WTC11 (cell line): Measurements from ENCODE around the gene C4orf50. TPM values are rescaled to one million over a fixed set of nuclear protein-coding genes. Genes with fewer than 3 reads are reported as not detected.

Source experiments
- ATAC-seq: fragments of 200-7000 bp; cut with Tn5 transposase; 2 replicates; pipeline ENCODE4 v1.10.0; 2021; ENCODE audit warnings: mild to moderate bottlenecking, moderate library complexity
- CTCF ChIA-PET: fragments of 300-600 bp; sonication (Branson Sonifier 250); formaldehyde crosslinking; loops from one replicate; lab custom pipeline; 2021; ENCODE audit warnings: antibody characterized with exemption; lab: Charles Lee
- POLR2A ChIA-PET: fragments of 350-600 bp; sonication (Branson Sonifier 250); formaldehyde crosslinking; loops from one replicate; lab custom pipeline; 2021; ENCODE audit warnings: antibody characterized with exemption; lab: Charles Lee
- DNase-seq: peaks from one replicate; pipeline ENCODE4 v3.0.0; 2021; ENCODE audit warnings: low spot score
- H3K27ac Mint-ChIP-seq: 2 replicates; pipeline ENCODE4 v1.8.0; 2021; ENCODE audit warnings: mixed read lengths
- H3K27me3 Mint-ChIP-seq: 2 replicates; pipeline ENCODE4 v1.8.0; 2021; ENCODE audit warnings: low read depth, mild to moderate bottlenecking, moderate library complexity, mixed read lengths
- H3K36me3 Mint-ChIP-seq: 2 replicates; pipeline ENCODE4 v1.8.0; 2021; ENCODE audit warnings: mixed read lengths
- H3K4me1 Mint-ChIP-seq: 2 replicates; pipeline ENCODE4 v1.8.0; 2022; ENCODE audit warnings: mixed read lengths
- H3K4me3 Mint-ChIP-seq: 2 replicates; pipeline ENCODE4 v1.8.0; 2021; ENCODE audit warnings: mild to moderate bottlenecking, moderate library complexity, mixed read lengths
- H3K9me3 Mint-ChIP-seq: 2 replicates; pipeline ENCODE4 v1.8.0; 2021; ENCODE audit warnings: mixed read lengths
- CBFB ChIP-seq: sonication (generic); formaldehyde crosslinking; IDR thresholded peaks from 2 replicates; pipeline ENCODE4 v1.8.1; 2022; ENCODE audit warnings: mild to moderate bottlenecking, low read depth, missing genetic modification reagents
- ELF4 ChIP-seq: sonication (generic); formaldehyde crosslinking; IDR thresholded peaks from 2 replicates; pipeline ENCODE4 v1.8.1; 2022; ENCODE audit warnings: low read depth, mild to moderate bottlenecking, moderate library complexity, missing genetic modification reagents
- GRHL2 ChIP-seq: fragments of 250-450 bp; sonication (Bioruptor Pico); IDR thresholded peaks from 2 replicates; pipeline ENCODE4 v1.8.0; 2022; ENCODE audit warnings: mild to moderate bottlenecking, moderate library complexity; ENCODE audit not compliant: insufficient replicate concordance, severe bottlenecking
- HMGA2 ChIP-seq: fragments of 250-450 bp; sonication (Bioruptor Pico); IDR thresholded peaks from 2 replicates; pipeline ENCODE4 v1.4.0; 2021; ENCODE audit warnings: mild to moderate bottlenecking, moderate library complexity
- HMGXB4 ChIP-seq: sonication (generic); formaldehyde crosslinking; IDR thresholded peaks from 2 replicates; pipeline ENCODE4 v1.8.1; 2023; ENCODE audit warnings: mild to moderate bottlenecking, moderate library complexity, missing genetic modification reagents
- KAT7 ChIP-seq: sonication (generic); formaldehyde crosslinking; IDR thresholded peaks from 2 replicates; pipeline ENCODE4 v1.8.1; 2023; ENCODE audit warnings: missing genetic modification reagents, mild to moderate bottlenecking, borderline replicate concordance
- MLX ChIP-seq: sonication (generic); formaldehyde crosslinking; IDR thresholded peaks from 2 replicates; pipeline ENCODE4 v1.8.1; 2023; ENCODE audit warnings: mild to moderate bottlenecking, missing genetic modification reagents, moderate library complexity
- MXD4 ChIP-seq: fragments of 250-450 bp; sonication (Bioruptor Pico); IDR thresholded peaks from 2 replicates; pipeline ENCODE4 v1.8.0; 2021; ENCODE audit warnings: mild to moderate bottlenecking, moderate library complexity, borderline replicate concordance
- OVOL2 ChIP-seq: fragments of 250-450 bp; sonication (Bioruptor Pico); IDR thresholded peaks from 2 replicates; pipeline ENCODE4 v1.9.0; 2021; ENCODE audit warnings: mild to moderate bottlenecking, borderline replicate concordance
- PREB ChIP-seq: sonication (generic); formaldehyde crosslinking; IDR thresholded peaks from 2 replicates; pipeline ENCODE4 v1.8.1; 2022; ENCODE audit warnings: mild to moderate bottlenecking, missing genetic modification reagents, moderate library complexity, borderline replicate concordance
- RELA ChIP-seq: sonication (generic); formaldehyde crosslinking; IDR thresholded peaks from 2 replicates; pipeline ENCODE4 v1.8.1; 2022; ENCODE audit warnings: missing genetic modification reagents, mild to moderate bottlenecking, borderline replicate concordance
- ZBTB21 ChIP-seq: sonication (generic); formaldehyde crosslinking; IDR thresholded peaks from 2 replicates; pipeline ENCODE4 v1.8.1; 2023; ENCODE audit warnings: mild to moderate bottlenecking, missing genetic modification reagents, borderline replicate concordance
- ZNF121 ChIP-seq: sonication (generic); formaldehyde crosslinking; IDR thresholded peaks from 2 replicates; pipeline ENCODE4 v1.8.0; 2023; ENCODE audit warnings: missing genetic modification reagents
- ZNF317 ChIP-seq: sonication (generic); formaldehyde crosslinking; IDR thresholded peaks from 2 replicates; pipeline ENCODE4 v1.8.1; 2023; ENCODE audit warnings: low read depth, mild to moderate bottlenecking, moderate library complexity, missing genetic modification reagents, borderline replicate concordance
- ZNF671 ChIP-seq: fragments of 250-450 bp; sonication (Bioruptor Pico); IDR thresholded peaks from 2 replicates; pipeline ENCODE4 v1.8.0; 2021; ENCODE audit warnings: mild to moderate bottlenecking
- total RNA-seq: library from RNA; stranded (reverse); gene quantifications from 3 replicates; pipeline ENCODE4 v1.2.3, GENCODE V29; 2021
- TF ChIP-seq, protein P1 (sequence below): sonication (generic); formaldehyde crosslinking; IDR thresholded peaks from 2 replicates; pipeline ENCODE4 v1.8.0; 2022; ENCODE audit warnings: missing genetic modification reagents
- TF ChIP-seq, protein P2 (sequence below): fragments of 250-450 bp; sonication (Bioruptor Pico); IDR thresholded peaks from 2 replicates; pipeline ENCODE4 v2.1.2; 2022; ENCODE audit warnings: mild to moderate bottlenecking, moderate library complexity

Gene C4orf50
- total RNA-seq, 1 experiment from 2014 or later: 0.17 TPM

- Mint-ChIP-seq H3K36me3 (no peaks in the 10 kb centered on the region), H3K9me3 (no peaks in the 10 kb centered on the region), H3K27me3 (no peaks in the 10 kb centered on the region), H3K27ac (no peak overlapping the region), H3K4me3 (no peak overlapping the region), H3K4me1 (0 out of 2 replicates have a peak, but pooled peaks cover 3% of the 10 kb centered on the region)
- POLR2A ChIA-PET: no interaction called here
- TF ChIP-seq MXD4 (CRISPR knock-in tag) (no peak), OVOL2 (CRISPR knock-in tag) (no peak), PREB (CRISPR knock-in tag) (no peak)
- DNase-seq: no peak
- CTCF ChIA-PET: interaction anchor here (1.3 to 1.4 kb wide), 2 partner anchors 14 to 45 kb away, joined by 4 read pairs; no protein-coding TSS in a partner anchor
- ATAC-seq: no peak
Observed at GRCh38 chr4:6043843-6044242, 25.6 kb upstream of the C4orf50 start.

- CTCF ChIA-PET: interaction anchor here (1.4 kb wide), 1 partner anchor 14 kb away, joined by 4 read pairs; no protein-coding TSS in a partner anchor
- H3K4me1 Mint-ChIP-seq: 0 out of 2 replicates have a peak, but pooled peaks cover 3% of the 10 kb centered on the region
- ATAC-seq (no peak), DNase-seq (no peak)
- no peaks in the 10 kb centered on the region for H3K27me3 Mint-ChIP-seq
- POLR2A ChIA-PET: no interaction called here
- no peaks in the 10 kb centered on the region for H3K9me3 Mint-ChIP-seq
- no peaks in the 10 kb centered on the region for H3K36me3 Mint-ChIP-seq
- TF ChIP-seq ELF4 (CRISPR knock-in tag) (no peak), ZNF121 (CRISPR knock-in tag) (no peak), KAT7 (CRISPR knock-in tag) (no peak), CBFB (CRISPR knock-in tag) (no peak), ZNF671 (CRISPR knock-in tag) (no peak), RELA (CRISPR knock-in tag) (no peak), HMGXB4 (CRISPR knock-in tag) (no peak), ZBTB21 (CRISPR knock-in tag) (no peak)
- TF ChIP-seq, protein P1, sequence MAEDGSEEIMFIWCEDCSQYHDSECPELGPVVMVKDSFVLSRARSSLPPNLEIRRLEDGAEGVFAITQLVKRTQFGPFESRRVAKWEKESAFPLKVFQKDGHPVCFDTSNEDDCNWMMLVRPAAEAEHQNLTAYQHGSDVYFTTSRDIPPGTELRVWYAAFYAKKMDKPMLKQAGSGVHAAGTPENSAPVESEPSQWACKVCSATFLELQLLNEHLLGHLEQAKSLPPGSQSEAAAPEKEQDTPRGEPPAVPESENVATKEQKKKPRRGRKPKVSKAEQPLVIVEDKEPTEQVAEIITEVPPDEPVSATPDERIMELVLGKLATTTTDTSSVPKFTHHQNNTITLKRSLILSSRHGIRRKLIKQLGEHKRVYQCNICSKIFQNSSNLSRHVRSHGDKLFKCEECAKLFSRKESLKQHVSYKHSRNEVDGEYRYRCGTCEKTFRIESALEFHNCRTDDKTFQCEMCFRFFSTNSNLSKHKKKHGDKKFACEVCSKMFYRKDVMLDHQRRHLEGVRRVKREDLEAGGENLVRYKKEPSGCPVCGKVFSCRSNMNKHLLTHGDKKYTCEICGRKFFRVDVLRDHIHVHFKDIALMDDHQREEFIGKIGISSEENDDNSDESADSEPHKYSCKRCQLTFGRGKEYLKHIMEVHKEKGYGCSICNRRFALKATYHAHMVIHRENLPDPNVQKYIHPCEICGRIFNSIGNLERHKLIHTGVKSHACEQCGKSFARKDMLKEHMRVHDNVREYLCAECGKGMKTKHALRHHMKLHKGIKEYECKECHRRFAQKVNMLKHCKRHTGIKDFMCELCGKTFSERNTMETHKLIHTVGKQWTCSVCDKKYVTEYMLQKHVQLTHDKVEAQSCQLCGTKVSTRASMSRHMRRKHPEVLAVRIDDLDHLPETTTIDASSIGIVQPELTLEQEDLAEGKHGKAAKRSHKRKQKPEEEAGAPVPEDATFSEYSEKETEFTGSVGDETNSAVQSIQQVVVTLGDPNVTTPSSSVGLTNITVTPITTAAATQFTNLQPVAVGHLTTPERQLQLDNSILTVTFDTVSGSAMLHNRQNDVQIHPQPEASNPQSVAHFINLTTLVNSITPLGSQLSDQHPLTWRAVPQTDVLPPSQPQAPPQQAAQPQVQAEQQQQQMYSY (CRISPR knock-in tag): no peak
- H3K4me3 Mint-ChIP-seq: no peak overlapping the region
- H3K27ac Mint-ChIP-seq: no peak overlapping the region
Observed at GRCh38 chr4:6043188-6043587, 25.0 kb upstream of the C4orf50 start.

DNA sequence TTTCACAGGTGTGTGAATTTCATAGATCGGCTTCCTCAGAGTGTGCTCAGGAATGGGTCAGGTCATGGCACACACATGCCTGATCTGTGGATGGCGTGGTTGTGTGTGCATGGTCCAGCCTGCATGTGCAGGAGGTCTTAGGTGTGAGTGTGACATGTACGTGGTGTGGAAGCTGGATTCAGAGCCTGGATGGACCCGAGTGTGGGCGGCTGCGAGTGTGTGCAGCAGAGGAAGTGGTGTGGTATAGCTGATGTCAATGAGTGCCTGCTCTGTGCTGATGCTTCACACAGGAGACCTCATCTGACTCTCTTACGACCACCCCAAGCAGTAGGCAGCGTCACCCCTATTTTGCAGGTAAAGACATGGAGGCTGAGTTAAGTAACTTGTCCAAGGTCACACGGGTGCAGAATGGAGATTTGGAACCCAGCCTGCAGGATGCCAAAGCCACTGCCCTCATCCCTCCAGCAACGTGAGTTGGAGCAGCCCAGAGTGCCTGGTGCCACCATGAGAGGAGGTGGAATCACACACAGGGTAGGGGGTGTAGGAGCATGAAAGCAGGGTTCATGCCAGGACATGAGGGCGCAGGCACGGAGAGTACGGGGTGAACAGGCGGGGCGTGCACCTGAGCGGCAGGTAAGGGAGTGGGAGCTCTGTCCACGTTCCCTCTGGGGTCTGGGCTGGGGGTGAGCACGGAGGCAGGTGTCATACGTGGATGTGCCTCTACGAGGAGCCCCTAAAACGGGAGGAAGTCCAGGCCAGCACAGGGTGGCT is 24.2 kb upstream of the C4orf50 start:
- ChIA-PET CTCF (interaction anchor here (1.0 to 1.4 kb wide), 2 partner anchors 13 to 45 kb away, joined by 3 to 4 read pairs; no protein-coding TSS in a partner anchor), POLR2A (no interaction called here)
- Mint-ChIP-seq H3K4me1 (0 out of 2 replicates have a peak, but pooled peaks cover 3% of the 10 kb centered on the region), H3K36me3 (no peaks in the 10 kb centered on the region), H3K27me3 (no peaks in the 10 kb centered on the region), H3K9me3 (no peaks in the 10 kb centered on the region), H3K27ac (no peak overlapping the region), H3K4me3 (no peak overlapping the region)
- ATAC-seq (no peak), DNase-seq (no peak)
- TF ChIP-seq HMGA2 (no peak), MLX (CRISPR knock-in tag) (no peak), KAT7 (CRISPR knock-in tag) (no peak), GRHL2 (CRISPR knock-in tag) (no peak), ZNF317 (CRISPR knock-in tag) (no peak), ZNF121 (CRISPR knock-in tag) (no peak)
- TF ChIP-seq, protein P1 (CRISPR knock-in tag): no peak
- TF ChIP-seq, protein P2, sequence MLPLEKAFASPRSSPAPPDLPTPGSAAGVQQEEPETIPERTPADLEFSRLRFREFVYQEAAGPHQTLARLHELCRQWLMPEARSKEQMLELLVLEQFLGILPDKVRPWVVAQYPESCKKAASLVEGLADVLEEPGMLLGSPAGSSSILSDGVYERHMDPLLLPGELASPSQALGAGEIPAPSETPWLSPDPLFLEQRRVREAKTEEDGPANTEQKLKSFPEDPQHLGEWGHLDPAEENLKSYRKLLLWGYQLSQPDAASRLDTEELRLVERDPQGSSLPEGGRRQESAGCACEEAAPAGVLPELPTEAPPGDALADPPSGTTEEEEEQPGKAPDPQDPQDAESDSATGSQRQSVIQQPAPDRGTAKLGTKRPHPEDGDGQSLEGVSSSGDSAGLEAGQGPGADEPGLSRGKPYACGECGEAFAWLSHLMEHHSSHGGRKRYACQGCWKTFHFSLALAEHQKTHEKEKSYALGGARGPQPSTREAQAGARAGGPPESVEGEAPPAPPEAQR (CRISPR knock-in tag): no peak
